ENCODE results near the gene DGKI. TPM values are rescaled to one million over a fixed set of nuclear protein-coding genes. Genes with fewer than 3 reads are reported as not detected.

The DGKI gene
- total RNA-seq, 4 donors from 2014 or later: 0.64 to 1.2 (median 1.00) TPM; not detected in 1

- no peak for DNase-seq
- in situ Hi-C loops (cut with MboI; ENCODE audit: low pct_ligation_motif_present in 1 of 4, low pct_unique_long_range_greater_than_20kb in 1 of 4, low sequenced_read_pairs in 3 of 4) (no loop called here), intact Hi-C loops (cut with DNase I; ENCODE audit: low total_unique reads) (no loop called here)
- no peaks in the 10 kb centered on the region for H3K9me3 ChIP-seq
- H3K27ac ChIP-seq: no peak overlapping the region
- no peaks in the 10 kb centered on the region for H3K36me3 ChIP-seq
- 50 to 65% methylated on average over 1 of the region's 1 CpG for WGBS, 2 donors (ENCODE audit: low coverage in 1 of 2)
- TF ChIP-seq POLR2AphosphoS5 (IDR thresholded peaks at IDR 0.05) (no peak), EP300 (IDR thresholded peaks at IDR 0.05; ENCODE audit: low read depth) (no peak), POLR2A (IDR thresholded peaks at IDR 0.05) (no peak)
- TF ChIP-seq, protein P1, sequence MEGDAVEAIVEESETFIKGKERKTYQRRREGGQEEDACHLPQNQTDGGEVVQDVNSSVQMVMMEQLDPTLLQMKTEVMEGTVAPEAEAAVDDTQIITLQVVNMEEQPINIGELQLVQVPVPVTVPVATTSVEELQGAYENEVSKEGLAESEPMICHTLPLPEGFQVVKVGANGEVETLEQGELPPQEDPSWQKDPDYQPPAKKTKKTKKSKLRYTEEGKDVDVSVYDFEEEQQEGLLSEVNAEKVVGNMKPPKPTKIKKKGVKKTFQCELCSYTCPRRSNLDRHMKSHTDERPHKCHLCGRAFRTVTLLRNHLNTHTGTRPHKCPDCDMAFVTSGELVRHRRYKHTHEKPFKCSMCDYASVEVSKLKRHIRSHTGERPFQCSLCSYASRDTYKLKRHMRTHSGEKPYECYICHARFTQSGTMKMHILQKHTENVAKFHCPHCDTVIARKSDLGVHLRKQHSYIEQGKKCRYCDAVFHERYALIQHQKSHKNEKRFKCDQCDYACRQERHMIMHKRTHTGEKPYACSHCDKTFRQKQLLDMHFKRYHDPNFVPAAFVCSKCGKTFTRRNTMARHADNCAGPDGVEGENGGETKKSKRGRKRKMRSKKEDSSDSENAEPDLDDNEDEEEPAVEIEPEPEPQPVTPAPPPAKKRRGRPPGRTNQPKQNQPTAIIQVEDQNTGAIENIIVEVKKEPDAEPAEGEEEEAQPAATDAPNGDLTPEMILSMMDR (IDR thresholded peaks at IDR 0.05): no peak
- no peaks in the 10 kb centered on the region for H3K4me1 ChIP-seq
- H3K4me3 ChIP-seq: no peak overlapping the region
- no peaks in the 10 kb centered on the region for H3K27me3 ChIP-seq
Observed at GRCh38 chr7:137801003-137801402, 45.8 kb downstream of the DGKI start.

GRCh38 chr7:137798073-137798763, 48.6 kb downstream of the DGKI start:
- H3K36me3 ChIP-seq: no peaks in the 10 kb centered on the region
- in situ Hi-C loops (cut with MboI; ENCODE audit: low pct_ligation_motif_present in 1 of 4, low pct_unique_long_range_greater_than_20kb in 1 of 4, low sequenced_read_pairs in 3 of 4): no loop called here
- H3K9me3 ChIP-seq: no peaks in the 10 kb centered on the region
- H3K27me3 ChIP-seq: no peaks in the 10 kb centered on the region
- no peak for TF ChIP-seq POLR2A (IDR thresholded peaks at IDR 0.05)
- TF ChIP-seq, protein P1 (IDR thresholded peaks at IDR 0.05): no peak
- TF ChIP-seq POLR2AphosphoS5 (IDR thresholded peaks at IDR 0.05): no peak
- no peak for TF ChIP-seq EP300 (IDR thresholded peaks at IDR 0.05; ENCODE audit: low read depth)
- no peak overlapping the region for H3K27ac ChIP-seq
- DNase-seq: no peak
- no peaks in the 10 kb centered on the region for H3K4me1 ChIP-seq
- intact Hi-C loops (cut with DNase I; ENCODE audit: low total_unique reads): no loop called here
- no peak overlapping the region for H3K4me3 ChIP-seq
- 66 to 71% methylated on average over 4 of the region's 4 CpGs for WGBS, 2 donors (ENCODE audit: low coverage in 1 of 2)

DNA sequence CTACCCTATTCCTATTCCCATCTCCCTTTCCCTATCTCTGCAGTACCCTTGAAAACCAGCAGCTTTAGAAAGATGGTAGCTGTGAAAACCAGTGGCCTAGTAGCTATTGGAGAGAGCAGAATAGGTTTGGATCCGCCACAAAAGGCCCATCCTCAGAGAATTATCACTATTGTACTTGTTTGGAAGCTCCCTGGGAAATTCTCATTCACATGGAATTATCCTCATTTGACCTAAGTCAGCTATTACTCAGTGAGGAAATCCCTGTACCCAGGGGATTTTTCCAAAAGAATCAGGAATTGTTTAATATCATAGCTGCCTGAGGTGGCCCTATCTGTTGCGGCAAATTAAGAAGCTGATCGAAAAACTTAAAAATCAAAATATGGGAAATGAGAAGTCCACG, 51.6 kb downstream of the DGKI start:
- no peak for DNase-seq
- TF ChIP-seq POLR2AphosphoS5 (IDR thresholded peaks at IDR 0.05) (no peak), POLR2A (IDR thresholded peaks at IDR 0.05) (no peak), EP300 (IDR thresholded peaks at IDR 0.05; ENCODE audit: low read depth) (no peak)
- TF ChIP-seq, protein P1 (IDR thresholded peaks at IDR 0.05): no peak
- H3K4me3 ChIP-seq: no peak overlapping the region
- H3K9me3 ChIP-seq: no peaks in the 10 kb centered on the region
- H3K36me3 ChIP-seq: no peaks in the 10 kb centered on the region
- H3K4me1 ChIP-seq: no peaks in the 10 kb centered on the region
- WGBS, 2 donors (ENCODE audit: low coverage in 1 of 2): 85 to 88% methylated on average over 3 to 4 of the region's 4 CpGs
- in situ Hi-C loops (cut with MboI; ENCODE audit: low pct_ligation_motif_present in 1 of 4, low pct_unique_long_range_greater_than_20kb in 1 of 4, low sequenced_read_pairs in 3 of 4): no loop called here
- H3K27me3 ChIP-seq: no peaks in the 10 kb centered on the region
- intact Hi-C loops (cut with DNase I; ENCODE audit: low total_unique reads): no loop called here
- no peak overlapping the region for H3K27ac ChIP-seq

- Histone ChIP-seq H3K27ac (no peak overlapping the region), H3K36me3 (no peaks in the 10 kb centered on the region), H3K27me3 (no peaks in the 10 kb centered on the region), H3K4me1 (no peaks in the 10 kb centered on the region), H3K4me3 (no peak overlapping the region), H3K9me3 (no peaks in the 10 kb centered on the region)
- WGBS, 2 donors (ENCODE audit: low coverage in 1 of 2): 65% methylated on average over 2 of the region's 2 CpGs; no CpG with 5 or more reads in 1 of the 2 donors
- TF ChIP-seq POLR2AphosphoS5 (IDR thresholded peaks at IDR 0.05) (no peak), EP300 (IDR thresholded peaks at IDR 0.05; ENCODE audit: low read depth) (no peak), POLR2A (IDR thresholded peaks at IDR 0.05) (no peak)
- TF ChIP-seq, protein P1 (IDR thresholded peaks at IDR 0.05): no peak
- in situ Hi-C loops (cut with MboI; ENCODE audit: low pct_ligation_motif_present in 1 of 4, low pct_unique_long_range_greater_than_20kb in 1 of 4, low sequenced_read_pairs in 3 of 4) (no loop called here), intact Hi-C loops (cut with DNase I; ENCODE audit: low total_unique reads) (no loop called here)
- DNase-seq: no peak
Observed at GRCh38 chr7:137791930-137792329, 54.8 kb downstream of the DGKI start.
